ENCODE measurements around the gene SELP. TPM values are rescaled to one million over a fixed set of nuclear protein-coding genes. Genes with fewer than 3 reads are reported as not detected.
"Not testable (repeated sequence)": the region's sequence is repeated elsewhere in the genome, so short reads cannot be mapped to it uniquely, and the experiment has no call there.

SELP gene
- 1 to 10 TPM in 3 of 6 donors, under 1 TPM in 2, not detected in 1; 0.27 to 3.5 (median 1.6) TPM for polyA plus RNA-seq (ENCODE audit: low read depth in 6 of 6)

GRCh38 chr1:169630006-169630405, at the start of gene SELP:
SELP (minus strand) TSS chr1:169630124; CDS start chr1:169630074, 50 bp downstream.
- no peak for DNase-seq
- H3K4me1 Mint-ChIP-seq, result peaks cover 16 to 29% (median 23%) of the 10 kb centered on the region in 3 donors
- H3K4me3 Mint-ChIP-seq, result no peak within 1 kb of the TSS
- peaks cover 6 to 30% of the 10 kb centered on the region in 2 donors for H3K36me3 Mint-ChIP-seq
- no peak for ATAC-seq (ENCODE audit: low read depth in 2 of 2)
- no peaks in the 10 kb centered on the region for H3K27me3 Mint-ChIP-seq
- peaks cover 11 to 30% (median 22%) of the 10 kb centered on the region in 7 donors for H3K9me3 Mint-ChIP-seq
- H3K27ac Mint-ChIP-seq, result peak within 1 kb of the TSS in 3 of 6 donors; percentile 13 to 44 (median 44)

GRCh38 chr1:169679692-169680091, 49.8 kb upstream of the SELP start:
- H3K27ac Mint-ChIP-seq, result peak overlapping the region in 4 of 6 donors; percentile 81 to 97 (median 90)
- peak overlapping the region in 3 of 8 donors; percentile 64 to 81 (median 80) for H3K4me3 Mint-ChIP-seq
- no peaks in the 10 kb centered on the region for H3K27me3 Mint-ChIP-seq
- no peaks in the 10 kb centered on the region for H3K36me3 Mint-ChIP-seq
- ATAC-seq (ENCODE audit: low read depth in 2 of 2) (no peak), DNase-seq (no peak)
- H3K9me3 Mint-ChIP-seq, result peaks cover 0 to 2% (median 0%) of the 10 kb centered on the region in 7 donors
- peaks cover 37 to 67% (median 54%) of the 10 kb centered on the region in 3 donors for H3K4me1 Mint-ChIP-seq

- Mint-ChIP-seq H3K4me3 (peak overlapping the region in 6 of 8 donors; percentile 9 to 68 (median 60)), H3K4me1 (peaks cover 53 to 67% (median 54%) of the 10 kb centered on the region in 3 donors), H3K27ac (peak overlapping the region in 5 of 6 donors; percentile 69 to 90 (median 82)), H3K27me3 (no peaks in the 10 kb centered on the region), H3K36me3 (no peaks in the 10 kb centered on the region), H3K9me3 (peaks cover 0 to 14% (median 10%) of the 10 kb centered on the region in 7 donors)
- DNase-seq, result no peak
- ATAC-seq (ENCODE audit: low read depth in 2 of 2), result no peak
Observed at GRCh38 chr1:169676001-169676400, 46.1 kb upstream of the SELP start.

GRCh38 chr1:169670836-169671235, 40.9 kb upstream of the SELP start:
- Mint-ChIP-seq H3K9me3 (peaks cover 0 to 17% (median 12%) of the 10 kb centered on the region in 7 donors), H3K36me3 (no peaks in the 10 kb centered on the region), H3K27ac (peak overlapping the region; percentile 65 to 96 (median 91)), H3K27me3 (no peaks in the 10 kb centered on the region), H3K4me3 (peak overlapping the region in 6 of 8 donors; percentile 67 to 81 (median 78)), H3K4me1 (peaks cover 54 to 68% (median 60%) of the 10 kb centered on the region in 3 donors)
- DNase-seq, result no peak
- ATAC-seq (ENCODE audit: low read depth in 2 of 2), result no peak

- not testable (repeated sequence) for ATAC-seq (ENCODE audit: low read depth in 2 of 2)
Observed at GRCh38 chr1:169670244-169670643, 40.3 kb upstream of the SELP start.

GRCh38 chr1:169667699-169668596, 38.0 kb upstream of the SELP start:
- H3K9me3 Mint-ChIP-seq, result peaks cover 0 to 11% (median 7%) of the 10 kb centered on the region in 7 donors
- ATAC-seq (ENCODE audit: low read depth in 2 of 2), result peak in 1 of 2 donors; percentile 14
- DNase-seq, result not testable (repeated sequence)

More at GRCh38 chr1:169670244-169670643, 40.3 kb upstream of the SELP start:
- Mint-ChIP-seq H3K9me3 (peaks cover 0 to 17% (median 12%) of the 10 kb centered on the region in 7 donors), H3K4me3 (peak overlapping the region; percentile 16 to 81 (median 72)), H3K4me1 (peaks cover 48 to 66% (median 54%) of the 10 kb centered on the region in 3 donors), H3K27ac (peak overlapping the region; percentile 65 to 95 (median 88))
- DNase-seq, H3K36me3 Mint-ChIP-seq, H3K27me3 Mint-ChIP-seq: not testable (repeated sequence)

GRCh38 chr1:169667227-169667639, 37.3 kb upstream of the SELP start:
- not testable (repeated sequence) for H3K27me3 Mint-ChIP-seq, H3K9me3 Mint-ChIP-seq, H3K36me3 Mint-ChIP-seq
- H3K4me1 Mint-ChIP-seq, result peaks cover 46 to 89% (median 54%) of the 10 kb centered on the region in 3 donors
- ATAC-seq (ENCODE audit: low read depth in 2 of 2) (peak; percentile 90 to 96), DNase-seq (peak; percentile 56)
- H3K27ac Mint-ChIP-seq, result peak overlapping the region; percentile 22 to 98 (median 87)
- peak overlapping the region; percentile 25 to 90 (median 74) for H3K4me3 Mint-ChIP-seq

More at GRCh38 chr1:169667699-169668596, 38.0 kb upstream of the SELP start:
- H3K27me3 Mint-ChIP-seq, H3K36me3 Mint-ChIP-seq: not testable (repeated sequence)
- Mint-ChIP-seq H3K4me1 (peaks cover 50 to 86% (median 54%) of the 10 kb centered on the region in 3 donors), H3K27ac (peak overlapping the region; percentile 79 to 98 (median 87)), H3K4me3 (peak overlapping the region; percentile 25 to 90 (median 74))

GRCh38 chr1:169662680-169663079, 32.8 kb upstream of the SELP start:
- Mint-ChIP-seq H3K4me1 (peaks cover 43 to 86% (median 55%) of the 10 kb centered on the region in 3 donors), H3K4me3 (peak overlapping the region; percentile 48 to 89 (median 74)), H3K9me3 (peaks cover under 1 to 25% (median 12%) of the 10 kb centered on the region in 7 donors), H3K27ac (peak overlapping the region in 2 of 6 donors; percentile 75 to 82)
- not testable (repeated sequence) for H3K36me3 Mint-ChIP-seq; ATAC-seq (ENCODE audit: low read depth in 2 of 2); DNase-seq; H3K27me3 Mint-ChIP-seq

GRCh38 chr1:169661066-169661465, 31.1 kb upstream of the SELP start:
- DNase-seq; H3K27me3 Mint-ChIP-seq; H3K36me3 Mint-ChIP-seq; ATAC-seq (ENCODE audit: low read depth in 2 of 2): not testable (repeated sequence)
- Mint-ChIP-seq H3K27ac (peak overlapping the region in 1 of 6 donors; percentile 90), H3K9me3 (peaks cover 6 to 35% (median 17%) of the 10 kb centered on the region in 7 donors), H3K4me1 (peaks cover 40 to 88% (median 56%) of the 10 kb centered on the region in 3 donors), H3K4me3 (peak overlapping the region in 2 of 8 donors; percentile 77 to 81)

GRCh38 chr1:169658777-169659176, 28.9 kb upstream of the SELP start:
- H3K9me3 Mint-ChIP-seq, result peaks cover 6 to 40% (median 17%) of the 10 kb centered on the region in 7 donors
- not testable (repeated sequence) for ATAC-seq (ENCODE audit: low read depth in 2 of 2); H3K27me3 Mint-ChIP-seq; H3K36me3 Mint-ChIP-seq; DNase-seq
- peaks cover 52 to 84% (median 74%) of the 10 kb centered on the region in 3 donors for H3K4me1 Mint-ChIP-seq
- H3K27ac Mint-ChIP-seq, result peak overlapping the region; percentile 5 to 91 (median 56)
- peak overlapping the region in 7 of 8 donors; percentile 18 to 87 (median 72) for H3K4me3 Mint-ChIP-seq

GRCh38 chr1:169653873-169654272, 23.9 kb upstream of the SELP start:
- ATAC-seq (ENCODE audit: low read depth in 2 of 2), result no peak
- Mint-ChIP-seq H3K9me3 (peaks cover 4 to 24% (median 15%) of the 10 kb centered on the region in 7 donors), H3K4me1 (peaks cover 44 to 48% (median 48%) of the 10 kb centered on the region in 3 donors), H3K27me3 (no peaks in the 10 kb centered on the region), H3K36me3 (peaks cover 2 to 5% of the 10 kb centered on the region in 2 donors), H3K4me3 (no peak overlapping the region), H3K27ac (peak overlapping the region in 2 of 6 donors; percentile 11 to 90)
- DNase-seq, result no peak

- Mint-ChIP-seq H3K27ac (no peak overlapping the region), H3K4me3 (no peak overlapping the region), H3K9me3 (peaks cover 0 to 9% (median 0%) of the 10 kb centered on the region in 7 donors), H3K4me1 (peaks cover 32 to 36% (median 35%) of the 10 kb centered on the region in 3 donors), H3K27me3 (no peaks in the 10 kb centered on the region), H3K36me3 (no peaks in the 10 kb centered on the region)
- DNase-seq, result no peak
- no peak for ATAC-seq (ENCODE audit: low read depth in 2 of 2)
Observed at GRCh38 chr1:169651035-169651434, 21.1 kb upstream of the SELP start.

- no peak overlapping the region for H3K27ac Mint-ChIP-seq
- H3K36me3 Mint-ChIP-seq, result no peaks in the 10 kb centered on the region
- H3K27me3 Mint-ChIP-seq, result no peaks in the 10 kb centered on the region
- H3K9me3 Mint-ChIP-seq, result peaks cover 0 to 9% (median 0%) of the 10 kb centered on the region in 7 donors
- no peak overlapping the region for H3K4me3 Mint-ChIP-seq
- DNase-seq, result no peak
- ATAC-seq (ENCODE audit: low read depth in 2 of 2), result no peak
- H3K4me1 Mint-ChIP-seq, result peaks cover 27 to 31% (median 31%) of the 10 kb centered on the region in 3 donors
Observed at GRCh38 chr1:169650551-169650950, 20.6 kb upstream of the SELP start.
